HG03342 (cell line): ENCODE measurements around the gene EP300.
A peak's percentile ranks its signal among the peaks of the same experiment; 100 is the strongest.
"Not testable (repeated sequence)": the region's sequence is repeated elsewhere in the genome, so short reads cannot be mapped to it uniquely, and the experiment has no call there.

Experiments
- ATAC-seq: cut with Tn5 transposase; IDR thresholded peaks from one replicate; pipeline ENCODE4 v1.9.1; 2021; ENCODE audit warnings: mild to moderate bottlenecking, moderate library complexity; ENCODE audit not compliant: unreplicated experiment

EP300 gene

DNA sequence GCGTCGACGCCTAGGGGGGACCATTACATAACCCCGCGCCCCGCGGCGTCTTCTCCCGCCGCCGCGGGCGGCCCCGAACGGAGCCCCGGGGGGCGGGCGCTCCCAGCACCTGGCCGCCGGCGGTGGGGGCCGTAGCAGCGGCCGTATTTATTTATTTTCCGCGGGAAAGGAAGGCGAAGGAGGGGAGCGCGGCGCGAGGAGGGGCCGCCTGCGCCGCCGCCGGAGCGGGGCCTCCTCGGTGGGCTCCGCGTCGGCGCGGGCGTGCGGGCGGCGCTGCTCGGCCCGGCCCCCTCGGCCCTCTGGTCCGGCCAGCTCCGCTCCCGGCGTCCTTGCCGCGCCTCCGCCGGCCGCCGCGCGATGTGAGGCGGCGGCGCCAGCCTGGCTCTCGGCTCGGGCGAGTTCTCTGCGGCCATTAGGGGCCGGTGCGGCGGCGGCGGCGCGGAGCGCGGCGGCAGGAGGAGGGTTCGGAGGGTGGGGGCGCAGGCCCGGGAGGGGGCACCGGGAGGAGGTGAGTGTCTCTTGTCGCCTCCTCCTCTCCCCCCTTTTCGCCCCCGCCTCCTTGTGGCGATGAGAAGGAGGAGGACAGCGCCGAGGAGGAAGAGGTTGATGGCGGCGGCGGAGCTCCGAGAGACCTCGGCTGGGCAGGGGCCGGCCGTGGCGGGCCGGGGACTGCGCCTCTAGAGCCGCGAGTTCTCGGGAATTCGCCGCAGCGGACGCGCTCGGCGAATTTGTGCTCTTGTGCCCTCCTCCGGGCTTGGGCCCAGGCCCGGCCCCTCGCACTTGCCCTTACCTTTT, at the start of gene EP300:
Gene EP300 (plus strand): TSS at position 570 of the 795 bp plus-strand sequence. CDS start 413 bp downstream, outside the sequence.
- peak; percentile 35 for ATAC-seq

DNA sequence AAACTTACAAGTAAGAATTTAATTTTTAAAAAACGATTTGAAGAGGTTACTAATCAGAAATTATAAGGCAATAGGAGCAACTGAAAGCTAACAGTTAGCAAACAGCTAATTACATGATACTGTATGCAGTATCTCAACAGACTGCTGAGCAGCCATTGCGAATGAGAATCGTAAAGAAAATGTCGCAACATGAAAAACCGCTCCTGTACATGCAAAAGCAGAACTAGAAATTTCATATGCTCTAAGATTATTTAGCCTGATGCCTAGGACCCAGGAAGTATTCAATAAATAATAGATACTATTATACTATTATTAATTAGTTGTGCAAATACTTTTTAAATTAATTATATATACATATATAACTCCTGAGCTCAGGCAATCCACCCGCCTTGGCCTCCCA, 48.7 kb upstream of the EP300 start:
- ATAC-seq, result no peak

DNA sequence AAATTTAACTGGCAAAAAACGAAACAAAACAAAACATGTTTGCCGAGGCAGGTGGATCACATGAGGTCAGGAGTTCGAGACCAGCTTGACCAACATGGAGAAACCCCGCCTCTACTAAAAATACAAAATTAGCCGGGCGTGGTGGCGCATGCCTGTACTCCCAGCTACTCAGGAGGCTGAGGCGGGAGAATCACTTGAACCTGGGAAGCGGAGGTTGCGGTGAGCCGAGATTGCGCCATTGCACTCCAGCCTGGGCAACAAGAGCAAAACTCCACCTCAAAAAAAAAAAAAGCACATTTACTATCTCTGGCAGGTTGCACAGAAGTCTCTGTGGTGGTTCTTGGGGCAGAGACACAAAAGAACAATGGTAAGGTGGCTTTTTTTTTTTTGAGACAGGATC, 46.8 kb upstream of the EP300 start:
- not testable (repeated sequence) for ATAC-seq

DNA sequence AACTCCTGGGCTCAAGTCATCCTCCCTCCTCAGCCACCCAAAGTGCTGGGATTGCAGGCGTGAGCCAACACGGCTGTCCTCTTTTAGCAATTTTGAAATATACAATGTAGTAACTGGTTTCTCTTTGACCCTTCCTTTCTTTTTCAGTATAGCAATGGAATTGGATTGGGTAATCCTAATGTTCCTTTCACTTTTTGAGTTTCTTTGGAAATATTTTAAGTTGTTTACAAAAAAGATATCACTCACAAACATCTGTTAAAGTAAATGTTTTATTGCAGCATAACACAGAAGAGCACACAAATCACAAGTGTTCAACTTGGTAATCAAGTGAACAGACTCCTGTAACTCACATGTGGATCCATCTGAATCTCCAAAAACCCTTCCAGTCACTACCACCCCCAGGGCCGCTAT, 44.6 kb upstream of the EP300 start:
- no peak for ATAC-seq

DNA sequence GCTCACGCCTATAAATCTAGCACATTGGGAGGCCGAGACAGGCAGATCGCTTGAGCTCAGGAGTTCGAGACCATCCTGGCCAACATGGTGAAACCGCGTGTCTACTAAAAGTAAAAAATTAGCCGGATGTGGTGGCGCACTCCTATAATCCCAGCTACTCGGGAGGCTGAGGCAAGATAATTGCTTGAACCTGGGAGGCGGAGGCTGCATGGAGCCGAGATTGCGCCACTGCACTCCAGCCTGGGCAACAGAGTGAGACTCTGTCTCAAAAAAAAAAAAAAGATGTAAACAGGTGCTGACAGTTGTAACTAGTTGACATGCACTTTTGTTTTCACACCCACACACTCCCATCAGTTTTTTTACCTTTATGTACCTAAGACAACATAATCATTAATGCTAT, 44.0 kb upstream of the EP300 start:
- ATAC-seq, result not testable (repeated sequence)

DNA sequence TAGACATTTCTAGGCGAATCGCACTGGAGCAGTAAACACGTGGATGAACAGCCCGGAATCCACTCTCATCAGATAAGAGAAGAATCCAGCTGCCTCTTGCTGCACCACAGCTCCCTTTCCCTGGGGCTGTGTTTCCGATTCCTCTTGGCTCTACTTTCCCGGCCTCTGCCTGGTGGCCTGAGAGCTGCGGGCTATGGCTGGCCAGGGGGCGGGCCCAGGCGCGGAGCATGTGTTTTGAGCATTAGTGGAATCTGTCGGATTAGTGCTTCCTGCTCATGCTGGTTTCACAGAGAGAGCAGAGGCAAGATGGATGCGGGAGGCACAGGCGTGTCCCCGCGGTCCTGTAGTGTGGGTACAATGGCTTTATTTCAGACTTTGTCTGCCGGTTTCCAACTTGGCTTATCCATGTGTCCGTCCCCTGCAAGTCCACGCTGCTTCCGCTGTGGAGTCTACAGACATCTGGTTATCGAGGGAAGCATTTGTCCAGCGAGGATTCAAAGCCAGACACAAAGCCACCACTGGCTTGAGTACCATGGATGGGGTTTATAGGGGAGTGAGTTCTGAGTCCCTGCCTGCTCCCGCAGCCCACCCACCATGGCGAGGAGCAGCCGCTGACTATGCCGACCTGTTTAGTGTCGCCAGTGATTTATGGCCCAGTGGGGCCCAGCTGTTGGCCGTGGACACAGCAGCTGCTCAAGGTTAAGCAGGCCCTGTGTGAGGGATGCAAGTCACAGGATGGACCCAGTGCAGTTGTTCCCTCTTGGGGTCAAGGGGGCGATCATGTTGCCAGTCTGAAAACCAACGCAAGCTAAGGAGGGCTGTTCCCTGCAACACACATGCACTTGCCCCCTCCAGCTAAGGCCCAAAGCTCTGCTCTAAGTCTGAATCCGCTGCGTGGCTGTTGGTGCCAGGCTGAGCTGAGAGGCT, 43.3 kb upstream of the EP300 start:
- ATAC-seq, result no peak

DNA sequence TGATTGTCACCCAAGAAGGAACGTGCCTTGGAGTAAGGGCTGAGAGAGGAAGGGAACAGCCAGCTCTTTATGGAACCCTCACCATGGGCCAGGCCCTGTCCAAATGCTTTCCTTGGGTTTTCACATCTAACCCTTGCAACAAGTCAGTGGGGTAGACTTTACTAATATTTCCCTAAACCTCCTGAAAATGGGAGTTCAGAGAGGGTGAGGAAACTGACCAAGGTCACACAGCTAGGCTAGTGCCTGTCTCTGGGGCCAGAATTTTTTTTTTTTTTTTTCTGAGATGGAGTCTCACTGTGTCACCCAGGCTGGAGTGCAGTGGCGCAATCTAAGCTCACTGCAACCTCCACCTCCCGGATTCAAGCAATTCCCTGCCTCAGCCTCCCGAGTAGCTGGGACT, 42.6 kb upstream of the EP300 start:
- not testable (repeated sequence) for ATAC-seq

DNA sequence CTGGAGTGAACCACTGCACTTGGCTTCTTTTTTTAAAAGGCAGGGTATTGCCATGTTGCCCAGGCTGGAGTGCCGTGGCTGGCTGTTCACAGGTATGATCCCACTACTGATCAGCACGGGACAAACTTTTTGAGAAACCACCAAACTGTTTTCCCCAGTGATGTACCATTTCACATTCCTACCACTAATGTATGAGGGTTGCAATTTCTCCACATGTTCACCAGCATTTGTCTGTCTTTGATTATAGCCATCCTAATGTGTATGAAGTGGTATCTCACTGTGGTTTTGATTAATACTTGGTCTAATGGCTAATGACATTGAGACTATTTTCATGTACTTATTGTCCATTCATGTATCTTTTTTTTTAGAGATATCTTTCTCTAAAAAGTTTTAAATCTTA, 41.5 kb upstream of the EP300 start:
- no peak for ATAC-seq

DNA sequence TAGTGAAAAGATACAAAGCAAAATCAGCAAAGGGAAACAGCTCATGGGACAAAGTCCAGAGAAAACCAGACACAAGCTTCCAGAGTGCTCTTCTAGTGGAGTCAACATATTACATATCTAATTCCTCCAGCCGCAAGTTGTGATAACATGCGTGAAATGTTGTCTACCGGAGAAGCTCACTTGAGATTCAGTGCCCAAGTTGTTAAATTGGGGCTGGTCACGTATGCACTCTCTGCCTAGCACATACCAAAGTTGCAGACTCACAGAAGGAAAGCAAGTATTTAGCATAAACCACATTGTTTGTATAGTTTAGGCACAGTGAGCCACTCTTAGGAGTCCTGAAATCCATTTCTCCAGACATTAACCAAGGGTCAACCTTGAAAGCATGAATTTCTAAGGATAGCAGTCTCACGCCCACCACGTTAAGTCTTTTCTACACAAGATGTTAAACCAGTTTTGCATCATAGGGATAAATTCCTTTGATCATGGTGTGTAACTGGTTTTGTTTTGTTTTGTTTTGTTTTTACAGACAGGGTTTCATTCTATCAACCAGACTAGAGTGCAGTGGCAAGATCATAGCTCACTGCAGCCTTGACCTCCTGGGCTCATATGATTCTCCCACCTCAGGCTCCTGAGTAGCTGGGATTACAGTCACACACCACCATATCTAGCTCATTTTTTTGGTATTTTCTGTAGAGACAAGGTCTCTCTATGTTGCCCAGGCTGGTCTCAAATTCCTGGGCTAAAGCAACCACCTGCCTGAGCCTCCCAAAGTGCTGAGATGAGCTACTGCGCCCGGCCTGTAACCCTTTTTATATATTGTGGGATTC, 39.5 kb upstream of the EP300 start:
- no peak for ATAC-seq

DNA sequence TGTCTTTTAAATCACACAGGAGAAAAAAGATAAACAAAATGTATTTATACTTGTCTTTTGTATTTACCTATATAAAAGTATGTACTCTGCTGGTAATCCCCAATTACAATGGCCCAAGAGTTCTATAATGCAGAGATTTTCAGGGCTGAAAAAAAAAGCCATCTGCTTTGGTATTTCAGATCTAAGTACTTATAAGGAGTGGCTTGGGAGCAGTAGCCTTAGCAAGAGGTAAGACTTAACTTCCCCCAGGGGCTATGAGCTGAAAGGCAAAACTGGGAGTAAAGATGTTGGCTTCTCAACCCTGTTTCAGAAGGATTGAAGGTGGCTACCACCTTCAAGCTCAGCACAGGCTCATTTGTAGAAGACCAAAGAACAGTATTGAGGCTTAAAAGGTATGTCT, 35.3 kb upstream of the EP300 start:
- no peak for ATAC-seq

DNA sequence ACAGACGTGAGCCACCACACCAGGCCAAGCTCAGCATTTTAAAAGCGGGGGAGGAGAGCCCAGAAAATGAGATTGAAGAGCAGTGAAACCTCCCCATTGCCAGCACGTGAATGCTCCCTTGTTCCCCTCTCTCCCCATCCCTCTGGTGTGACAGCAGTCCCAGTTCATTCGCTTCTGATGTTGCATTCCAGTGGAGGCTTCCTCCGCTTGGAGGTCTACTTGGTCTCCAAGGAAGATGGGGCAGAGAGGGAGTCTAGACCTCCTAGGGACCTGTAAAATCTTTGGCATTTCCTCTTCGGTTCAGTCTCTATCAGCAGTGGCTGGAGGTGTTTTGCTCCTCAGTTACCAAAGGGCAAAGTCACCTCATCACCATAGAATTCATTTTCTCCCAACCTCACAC, 30.2 kb upstream of the EP300 start:
- ATAC-seq, result no peak

DNA sequence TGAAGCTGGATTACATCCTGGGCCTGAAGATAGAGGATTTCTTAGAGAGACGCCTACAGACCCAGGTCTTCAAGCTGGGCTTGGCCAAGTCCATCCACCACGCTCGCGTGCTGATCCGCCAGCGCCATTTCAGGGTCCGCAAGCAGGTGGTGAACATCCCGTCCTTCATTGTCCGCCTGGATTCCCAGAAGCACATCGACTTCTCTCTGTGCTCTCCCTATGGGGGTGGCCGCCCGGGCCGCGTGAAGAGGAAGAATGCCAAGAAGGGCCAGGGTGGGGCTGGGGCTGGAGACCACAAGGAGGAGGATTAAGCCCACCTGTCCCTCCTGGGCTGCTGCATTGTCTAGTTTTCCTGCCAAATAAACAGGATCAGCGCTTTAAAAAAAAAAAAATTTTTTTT, 28.1 kb upstream of the EP300 start:
- ATAC-seq, result not testable (repeated sequence)

DNA sequence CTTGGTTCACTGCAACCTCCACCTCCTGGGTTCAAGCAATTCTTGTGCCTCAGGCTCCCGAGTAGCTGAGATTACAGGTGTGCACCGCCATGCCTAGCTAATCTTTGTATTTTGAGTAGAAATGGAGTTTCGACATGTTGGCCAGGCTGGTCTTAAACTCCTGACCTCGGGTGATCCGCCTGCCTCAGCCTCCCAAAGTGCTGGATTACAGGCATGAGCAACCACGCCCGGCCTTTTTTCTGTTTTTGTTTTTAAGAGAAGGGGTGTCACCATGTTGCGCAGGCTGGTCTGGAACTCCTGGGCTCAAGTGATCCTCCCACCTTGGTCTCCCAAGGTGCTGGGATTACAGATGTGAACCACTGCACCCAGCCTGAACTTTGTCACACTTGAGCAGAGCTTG, 26.1 kb upstream of the EP300 start:
- not testable (repeated sequence) for ATAC-seq

DNA sequence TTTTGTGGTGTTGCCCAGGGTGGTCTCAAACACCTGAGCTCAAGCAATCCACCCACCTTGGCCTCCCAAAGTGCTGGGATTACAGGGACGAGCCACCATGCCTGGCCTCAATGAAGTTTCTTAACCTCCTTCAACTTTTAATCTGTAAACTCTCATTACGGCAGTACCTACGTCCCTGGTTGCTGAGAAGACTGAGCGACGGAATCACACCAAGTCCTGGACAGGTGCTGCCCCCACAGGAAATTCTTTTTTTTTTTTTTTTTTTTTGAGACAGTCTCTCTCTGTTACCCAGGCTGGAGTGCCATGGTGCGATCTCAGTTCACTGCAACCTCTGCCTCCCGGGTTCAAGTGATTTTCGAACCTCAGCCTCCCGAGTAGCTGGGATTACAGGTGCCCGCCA, 24.4 kb upstream of the EP300 start:
- not testable (repeated sequence) for ATAC-seq

DNA sequence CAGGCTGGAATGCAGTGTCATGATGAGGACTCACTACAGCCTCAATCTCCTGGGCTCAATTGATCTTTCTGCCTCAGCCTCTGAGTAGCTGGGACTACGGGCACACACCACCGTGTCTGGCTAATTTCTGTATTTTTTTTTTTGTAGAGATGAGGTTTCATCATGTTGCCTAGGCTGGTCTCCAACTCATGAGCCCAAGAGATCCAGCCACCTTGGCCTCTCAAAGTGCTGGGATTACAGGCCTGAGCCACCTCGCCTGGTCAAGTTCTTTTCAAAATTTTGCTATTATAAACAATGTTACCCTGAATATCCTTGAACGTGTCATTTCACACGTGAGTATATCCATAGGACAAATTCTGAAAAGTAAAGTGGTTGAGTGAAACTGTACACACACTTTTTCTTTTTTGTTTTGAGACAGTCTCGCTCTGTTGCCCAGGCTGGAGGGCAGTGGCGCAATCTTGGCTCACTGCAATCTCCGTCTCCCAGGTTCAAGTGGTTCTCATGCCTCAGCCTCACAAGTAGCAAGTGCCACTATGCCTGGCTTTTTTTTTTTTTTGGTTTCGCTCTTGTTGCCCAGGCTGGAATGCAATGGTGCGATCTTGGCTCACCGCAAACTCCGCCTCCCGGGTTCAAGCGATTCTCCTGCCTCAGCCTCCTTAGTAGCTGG, 21.6 kb upstream of the EP300 start:
- ATAC-seq, result no peak

DNA sequence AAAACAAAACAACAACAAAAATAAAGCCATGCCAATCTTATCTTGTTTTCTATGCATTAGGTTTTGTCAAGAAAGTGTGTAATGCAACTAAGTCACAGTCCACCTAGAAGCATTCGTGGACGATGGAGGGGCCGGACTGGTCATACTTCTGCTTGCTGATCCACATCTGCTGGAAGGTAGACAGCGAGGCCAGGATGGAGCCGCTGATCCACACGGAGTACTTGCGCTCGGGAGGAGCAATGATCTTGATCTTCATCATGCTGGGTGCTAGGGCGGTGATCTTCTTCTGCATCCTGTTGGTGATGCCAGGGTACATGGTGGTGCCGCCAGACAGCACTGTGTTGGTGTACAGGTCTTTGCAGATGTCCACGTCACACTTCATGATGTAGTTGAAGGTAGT, 18.3 kb upstream of the EP300 start:
- ATAC-seq, result no peak

DNA sequence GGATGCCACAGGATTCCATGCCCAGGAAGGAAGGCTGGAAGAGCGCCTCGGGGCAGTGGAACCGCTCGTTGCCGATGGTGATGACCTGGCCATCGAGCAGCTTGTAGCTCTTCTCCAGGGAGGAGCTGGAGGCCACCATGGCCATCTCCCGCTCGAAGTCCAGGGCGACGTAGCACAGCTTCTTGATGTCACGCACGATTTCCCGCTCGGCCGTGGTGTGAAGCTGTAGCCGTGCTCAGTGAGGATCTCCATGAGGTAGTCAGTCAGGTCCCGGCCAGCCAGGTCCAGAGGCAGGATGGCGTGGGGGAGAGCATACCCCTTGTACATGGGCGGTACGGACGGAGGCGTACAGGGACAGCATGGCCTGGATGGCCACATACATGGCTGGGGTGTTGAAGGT, 17.9 kb upstream of the EP300 start:
- no peak for ATAC-seq

DNA sequence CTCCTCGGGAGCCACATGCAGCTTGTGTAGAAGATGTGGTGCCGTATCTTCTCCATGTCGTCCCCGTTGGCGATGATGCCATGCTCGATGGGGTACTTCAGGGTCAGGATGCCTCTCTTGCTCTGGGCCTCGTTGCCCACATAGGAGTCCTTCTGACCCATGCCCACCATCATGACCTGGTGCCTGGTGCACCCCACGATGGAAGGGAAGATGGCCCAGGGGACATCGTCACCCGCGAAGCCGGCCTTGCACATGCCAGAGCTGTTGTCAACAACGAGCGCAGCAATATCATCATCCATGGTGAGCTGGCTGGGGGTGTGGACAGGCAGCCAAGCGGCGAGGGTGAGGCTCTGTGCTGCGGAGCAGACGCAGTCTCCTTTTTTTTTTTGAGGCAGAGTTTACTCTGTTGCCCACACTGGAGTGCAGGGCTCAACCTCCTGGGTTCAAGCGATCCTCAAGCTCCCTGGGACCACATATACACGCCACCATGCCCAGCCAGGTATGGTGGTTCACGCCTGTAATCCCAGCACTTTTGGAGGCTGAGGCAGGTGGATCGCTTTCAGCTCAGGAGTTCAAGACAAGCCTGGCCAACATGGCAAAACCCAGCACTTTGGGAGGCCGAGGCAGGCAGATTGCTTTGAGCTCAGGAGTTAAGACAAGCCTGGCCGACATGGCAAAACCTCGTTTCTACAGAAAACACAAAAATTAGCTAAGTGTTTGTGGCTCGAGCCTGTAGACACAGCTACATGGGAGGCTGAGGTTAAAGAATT, 17.3 kb upstream of the EP300 start:
- no peak for ATAC-seq

DNA sequence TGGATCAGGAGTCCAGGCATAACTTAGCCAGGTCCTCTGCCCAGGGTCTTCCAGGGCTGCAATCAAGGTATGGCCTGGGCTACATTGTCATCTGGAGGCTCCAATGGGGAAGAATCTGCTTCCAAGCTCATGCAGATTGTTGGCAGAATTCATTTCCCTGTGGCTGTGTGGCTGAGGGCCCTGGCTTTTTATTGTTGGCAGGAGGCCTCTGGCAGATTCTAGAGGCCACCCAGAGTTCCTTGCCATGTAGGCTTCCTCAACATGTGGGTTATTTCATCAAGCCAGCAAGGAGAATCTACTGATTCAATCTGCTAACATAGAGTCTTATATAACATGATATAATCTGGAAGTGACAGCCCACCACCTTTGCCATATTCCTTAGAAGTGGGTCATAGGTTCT, 16.4 kb upstream of the EP300 start:
- no peak for ATAC-seq

DNA sequence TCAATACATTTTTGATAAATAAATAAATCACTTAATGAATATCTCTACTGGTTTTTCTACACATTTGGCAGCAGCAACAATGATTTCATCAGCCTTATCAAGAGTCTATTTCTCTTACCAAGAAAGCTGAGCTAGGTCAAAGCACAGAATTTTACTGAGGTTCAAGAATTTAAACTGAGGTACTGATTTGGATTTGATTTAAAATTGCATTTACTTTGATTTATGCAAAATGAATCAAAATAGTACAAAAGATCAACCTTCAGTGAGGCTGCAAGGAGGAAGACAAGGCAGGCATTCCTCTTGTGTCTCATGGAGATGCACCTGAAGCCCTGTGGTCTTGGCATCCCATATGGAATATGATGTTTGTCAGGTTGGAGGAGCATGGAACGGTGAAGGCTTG, 15.5 kb upstream of the EP300 start:
- no peak for ATAC-seq
